ENCODE data around the gene SORL1.

DNA sequence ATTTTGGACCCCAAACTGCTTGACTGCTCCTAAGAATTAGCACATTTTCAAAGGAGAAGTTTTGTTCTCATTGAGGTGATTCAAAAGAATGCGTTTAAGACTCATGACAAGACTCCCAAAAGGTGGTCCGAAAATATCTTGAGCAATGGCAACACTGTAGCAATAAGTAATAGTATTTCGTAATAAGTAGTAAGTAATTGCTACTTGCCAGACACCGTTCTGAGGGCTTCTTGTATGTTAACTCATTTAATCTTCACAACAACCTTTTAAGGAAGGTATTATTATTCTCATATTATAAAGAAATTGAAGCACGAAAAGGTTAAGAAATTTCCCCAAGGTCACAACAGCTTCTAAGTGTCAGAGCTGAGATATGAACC, 184.7 kb downstream of the SORL1 start:
- TF ChIP-seq IRF2 (CRISPR knock-in tag; IDR thresholded peaks at IDR 0.05) = no peak
- TF ChIP-seq MAFK (conservative IDR thresholded peaks at IDR 0.05 in 1 of 2, IDR thresholded peaks at IDR 0.05 in 1 of 2; ENCODE audit: low read length in 2 of 2) = no peak
- TF ChIP-seq ETV6 (CRISPR knock-in tag; conservative IDR thresholded peaks at IDR 0.05) = no peak
- TF ChIP-seq ATF2 (CRISPR knock-in tag; IDR thresholded peaks at IDR 0.05) = no peak

All from HepG2 (cell line).